Kasumi-1 (cell line): ENCODE results near the gene NOBOX.
A peak's percentile ranks its signal among the peaks of the same experiment; 100 is the strongest.
"Not testable (repeated sequence)": the region's sequence is repeated elsewhere in the genome, so short reads cannot be mapped to it uniquely, and the experiment has no call there.

ENCODE experiments used
- DNase-seq, 2 experiments: peaks; one replicate each; lab custom pipeline; 2025; lab: John Stamatoyannopoulos, UW

NOBOX gene

GRCh38 chr7:144403649-144404061, at the start of gene NOBOX:
Gene NOBOX, minus strand, starts transcription at chr7:144403693.
- DNase-seq: no peak

DNA sequence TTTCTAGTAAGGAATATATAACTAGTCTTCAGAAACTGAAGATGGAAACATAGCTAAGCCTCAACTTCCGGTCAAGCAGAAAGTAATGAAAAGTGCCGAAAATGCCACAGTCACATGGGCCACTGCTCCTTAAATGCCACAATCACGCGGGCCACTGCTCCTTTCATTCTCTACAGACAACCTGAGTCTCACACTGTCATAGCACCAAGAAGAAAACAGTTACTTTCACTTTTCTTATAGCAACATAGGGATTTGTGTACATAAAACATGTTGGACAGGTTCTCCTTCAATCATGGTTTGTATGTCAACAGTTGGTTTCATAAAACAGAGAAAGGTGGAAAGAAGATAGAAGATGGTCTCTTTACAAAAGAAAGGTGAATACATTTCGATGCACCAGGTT, 48.6 kb upstream of the NOBOX start:
- DNase-seq: no peak

- DNase-seq: no peak
These were observed 42.1 kb upstream of the NOBOX start for GRCh38 chr7:144445590-144445989.

- DNase-seq: no peak
These were observed 36.3 kb upstream of the NOBOX start for GRCh38 chr7:144439717-144440205.

DNA sequence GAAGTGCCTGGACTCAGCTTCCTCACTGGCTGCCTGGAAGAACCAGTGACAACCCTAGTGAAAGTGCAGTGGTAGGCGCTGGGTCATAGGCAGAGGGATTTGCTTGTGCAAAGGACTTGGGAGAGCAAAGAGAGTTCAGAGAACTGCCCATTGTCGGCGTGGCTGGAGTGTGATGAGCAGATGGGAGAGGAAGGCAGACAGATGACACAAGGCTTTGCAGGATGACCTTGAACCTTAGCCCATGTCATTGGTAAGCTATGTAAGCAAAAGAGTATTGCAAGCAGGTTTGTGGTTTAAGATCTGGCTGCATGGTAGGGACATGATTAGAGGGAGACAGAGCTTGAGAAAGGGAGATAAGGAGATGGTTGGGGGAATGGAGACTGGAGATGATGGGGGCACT, 35.3 kb upstream of the NOBOX start:
- DNase-seq: no peak

GRCh38 chr7:144437370-144438191, 34.1 kb upstream of the NOBOX start:
- DNase-seq: peak; percentile 48 to 67

GRCh38 chr7:144436500-144436899, 33.0 kb upstream of the NOBOX start:
- no peak for DNase-seq

DNA sequence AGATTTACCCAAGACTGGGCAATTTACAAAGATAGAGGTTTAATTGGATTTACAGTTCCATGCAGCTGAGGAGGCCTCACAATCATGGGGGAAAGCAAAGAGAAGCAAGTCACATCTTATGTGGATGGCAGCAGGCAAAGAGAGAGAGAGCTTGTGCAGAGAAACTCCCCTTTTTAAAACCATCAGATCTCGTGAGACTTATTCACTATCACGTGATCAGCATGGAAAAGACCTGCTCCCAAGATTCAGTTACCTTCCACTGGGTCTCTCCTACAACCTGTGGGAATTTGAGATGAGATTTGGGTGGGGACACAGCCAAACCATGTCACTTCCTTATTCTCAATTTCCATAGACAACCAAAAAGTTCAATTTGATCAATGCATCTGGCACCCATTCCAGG, 24.9 kb upstream of the NOBOX start:
- DNase-seq: no peak

- DNase-seq: not testable (repeated sequence)
These were observed 24.0 kb upstream of the NOBOX start for GRCh38 chr7:144427539-144427938.

- not testable (repeated sequence) for DNase-seq
These were observed 15.4 kb upstream of the NOBOX start for GRCh38 chr7:144418931-144419330.

- no peak for DNase-seq
These were observed 12.8 kb upstream of the NOBOX start for GRCh38 chr7:144416341-144416740.

DNA sequence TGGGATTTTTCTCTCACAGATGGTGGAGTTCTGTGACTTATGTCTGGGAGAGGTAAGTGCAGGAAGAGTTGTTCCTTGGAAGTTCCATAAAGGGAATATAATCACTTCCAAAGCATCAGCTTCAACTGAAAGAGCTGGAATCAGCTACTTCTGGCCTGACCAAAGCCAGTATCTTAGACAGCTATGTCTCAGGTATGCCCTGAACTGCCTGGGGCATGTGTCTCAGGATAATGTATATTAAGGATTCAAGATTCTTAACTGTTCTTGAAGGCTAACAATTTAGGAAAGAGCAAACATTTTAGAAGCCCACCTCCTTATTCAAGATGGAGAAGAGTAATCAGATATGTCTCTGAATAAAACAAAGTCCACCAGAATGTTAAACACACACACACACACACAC, 12.4 kb upstream of the NOBOX start:
- DNase-seq: no peak

DNA sequence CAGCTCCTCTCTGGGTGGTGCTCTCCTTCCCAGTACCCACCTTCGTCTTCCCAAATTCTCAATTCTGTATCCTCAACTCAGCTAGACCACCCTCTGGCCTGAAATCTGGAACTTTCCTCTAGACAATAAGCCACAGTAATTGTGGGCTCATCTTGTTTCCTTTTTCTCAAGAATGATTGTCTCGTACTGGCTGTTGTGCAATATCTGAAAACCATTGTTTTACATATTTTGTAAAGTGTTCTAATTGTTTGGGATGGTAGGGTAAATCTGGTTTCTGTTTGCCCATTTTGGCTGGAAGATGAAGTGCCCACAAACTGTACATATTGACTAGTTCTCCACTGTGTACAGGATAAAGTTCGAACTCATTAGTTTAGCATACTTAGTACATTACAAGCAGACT, 11.3 kb upstream of the NOBOX start:
- peak in 1 of 2 experiments; percentile 1 for DNase-seq

- DNase-seq: no peak
These were observed 6.9 kb upstream of the NOBOX start for GRCh38 chr7:144410441-144410840.

GRCh38 chr7:144408121-144408520, 4.6 kb upstream of the NOBOX start:
- DNase-seq: no peak

- DNase-seq: no peak
These were observed 3.9 kb upstream of the NOBOX start for GRCh38 chr7:144407266-144407931.

DNA sequence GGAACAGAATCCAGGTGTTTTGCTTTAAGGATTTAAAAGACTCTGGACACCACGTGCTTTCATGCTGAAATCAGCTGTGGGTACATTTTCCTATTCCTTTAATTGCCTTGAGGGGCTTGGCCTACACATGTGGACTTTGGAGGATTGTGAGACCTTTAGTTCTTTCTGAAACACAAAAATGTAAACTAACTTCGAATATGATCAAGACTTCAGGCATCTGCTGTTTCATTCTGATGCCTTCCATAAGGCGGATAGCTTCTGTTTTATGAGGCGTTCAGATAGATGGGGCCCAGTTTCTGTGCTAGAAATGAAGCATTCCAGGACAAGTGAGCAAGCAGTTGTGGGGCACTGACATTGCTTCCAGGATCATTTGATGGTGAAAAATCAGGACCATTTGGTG, 1.5 kb upstream of the NOBOX start:
- DNase-seq: no peak

DNA sequence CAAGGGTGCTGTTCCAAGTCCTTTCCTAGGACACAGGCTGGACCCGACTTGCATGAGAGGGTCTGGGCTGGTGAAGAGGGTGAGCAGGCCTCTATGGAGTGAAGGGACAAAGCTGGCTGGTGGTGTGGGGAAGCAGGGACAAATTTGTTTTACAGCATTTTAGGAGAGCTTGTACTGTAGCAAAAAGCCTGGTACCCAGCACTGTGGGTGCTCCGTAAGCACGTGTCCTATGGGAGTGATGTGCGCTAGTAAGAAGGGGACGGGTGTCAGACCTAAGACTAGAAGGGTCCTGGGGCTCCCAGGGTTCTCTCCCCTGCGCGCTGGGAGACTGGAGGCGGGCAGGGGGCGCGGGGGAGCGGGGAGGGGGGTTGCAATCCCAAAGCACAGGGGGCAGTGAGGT, 391 bp downstream of the NOBOX start:
- no peak for DNase-seq

- no peak for DNase-seq
These were observed 2.0 kb downstream of the NOBOX start for GRCh38 chr7:144401490-144401889.

- no peak for DNase-seq
These were observed 3.5 kb downstream of the NOBOX start for GRCh38 chr7:144399946-144400345.

DNA sequence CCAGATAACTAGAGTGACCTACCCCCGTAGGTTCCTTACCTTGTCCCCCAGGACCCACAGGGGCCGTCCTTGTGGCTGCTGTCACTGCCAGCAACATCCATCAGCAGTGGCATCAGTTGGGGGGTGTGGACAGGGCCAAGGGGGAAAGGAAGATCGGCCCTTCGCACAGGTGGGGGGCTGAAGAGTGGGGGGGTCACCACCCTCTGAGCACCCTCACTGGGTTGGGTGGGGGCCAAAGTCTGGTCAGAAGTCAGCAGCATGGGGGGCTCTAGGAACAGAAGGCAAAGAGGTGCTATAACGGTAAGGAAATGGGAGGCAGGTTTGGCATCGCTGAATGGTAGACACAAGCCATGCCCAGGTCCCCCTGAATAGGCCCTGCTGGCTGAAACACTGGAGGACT, 4.6 kb downstream of the NOBOX start:
- no peak for DNase-seq

- no peak for DNase-seq
These were observed 5.2 kb downstream of the NOBOX start for GRCh38 chr7:144398291-144398690.

GRCh38 chr7:144397086-144397485, 6.4 kb downstream of the NOBOX start:
- peak; percentile 4 to 16 for DNase-seq
